BLaER1 treated with 17β-estradiol and CSF1 and Interleukin-3, amounts not matched to agents 10 nM and 100 nM (cell line): Measurements from ENCODE around the gene SPATS2.
"Not testable (repeated sequence)": the region's sequence is repeated elsewhere in the genome, so short reads cannot be mapped to it uniquely, and the experiment has no call there.

Experiments used
- H3K27ac ChIP-seq, 11 experiments: shearing (Covaris generic); formaldehyde crosslinking; 2 replicates each; pipeline ENCODE4 v1.8.1; 2022
- H3K27me3 ChIP-seq, 11 experiments: shearing (Covaris generic); formaldehyde crosslinking; 2 replicates each; pipeline ENCODE4 v1.8.1; 2022
- H3K36me3 ChIP-seq, 11 experiments: shearing (Covaris generic); formaldehyde crosslinking; 2 replicates each; pipeline ENCODE4 v1.8.1; 2022
- H3K4me1 ChIP-seq, 10 experiments: shearing (Covaris generic); formaldehyde crosslinking; 2 replicates each; pipeline ENCODE4 v1.8.1; 2022
- H3K4me2 ChIP-seq, 11 experiments: shearing (Covaris generic); formaldehyde crosslinking; 2 replicates each; pipeline ENCODE4 v1.8.1; 2022
- H3K4me3 ChIP-seq, 10 experiments: shearing (Covaris generic); formaldehyde crosslinking; 2 replicates each; pipeline ENCODE4 v1.8.1; 2022
- H3K9ac ChIP-seq, 11 experiments: shearing (Covaris generic); formaldehyde crosslinking; 2 replicates each; pipeline ENCODE4 v1.8.1; 2022
- H3K9me3 ChIP-seq, 11 experiments: shearing (Covaris generic); formaldehyde crosslinking; replicated peaks in 1 of 11; 2 replicates each; pipeline ENCODE4 v1.8.1; 2022
- H4K20me1 ChIP-seq, 11 experiments: shearing (Covaris generic); formaldehyde crosslinking; 2 replicates each; pipeline ENCODE4 v1.8.1; 2022
- Cebpa-rat ChIP-seq, 11 experiments: shearing (Covaris generic); IDR thresholded peaks; 2 replicates each; pipeline ENCODE4 v1.8.1; 2022

Gene SPATS2

GRCh38 chr12:49367381-49368239, at the start of gene SPATS2:
SPATS2 (plus strand) TSS chr12:49367462; CDS start chr12:49461013, 93,551 bp downstream.
- Histone ChIP-seq H3K27me3 (no peaks in the 10 kb centered on the region), H3K4me2 (peak within 1 kb of the TSS; percentile 82 to 97 (median 89)), H3K9ac (peak within 1 kb of the TSS; percentile 94 to 99 (median 98)), H3K4me1 (peaks cover 34 to 50% (median 45%) of the 10 kb centered on the region in 10 experiments), H3K4me3 (peak within 1 kb of the TSS; percentile 74 to 94 (median 86)), H4K20me1 (peaks cover 0 to 38% (median 15%) of the 10 kb centered on the region in 11 experiments; a peak in 13 of 22 replicates), H3K27ac (peak within 1 kb of the TSS; percentile 88 to 99 (median 98)), H3K36me3 (peaks cover 0 to 20% (median 13%) of the 10 kb centered on the region in 11 experiments; a peak in 15 of 22 replicates), H3K9me3 (no peaks in the 10 kb centered on the region)
- TF ChIP-seq Cebpa-rat (IDR thresholded peaks at IDR 0.05), result no peak

GRCh38 chr12:49320411-49321103, 46.7 kb upstream of the SPATS2 start:
- not testable (repeated sequence) for H3K27ac ChIP-seq, H3K4me3 ChIP-seq, H3K27me3 ChIP-seq, H3K4me2 ChIP-seq, H3K9ac ChIP-seq, H3K9me3 ChIP-seq, H4K20me1 ChIP-seq
- peaks cover 0 to 17% (median 9%) of the 10 kb centered on the region in 11 experiments; a peak in 16 of 22 replicates for H3K36me3 ChIP-seq
- H3K4me1 ChIP-seq, result peaks cover 17 to 26% (median 22%) of the 10 kb centered on the region in 10 experiments

GRCh38 chr12:49322367-49322707, 44.9 kb upstream of the SPATS2 start:
- no peak for TF ChIP-seq Cebpa-rat (IDR thresholded peaks at IDR 0.05)
- peak overlapping the region; percentile 39 to 89 (median 75); a peak in 20 of 22 replicates for H3K27ac ChIP-seq
- no peaks in the 10 kb centered on the region for H3K9me3 ChIP-seq
- peak overlapping the region; percentile 62 to 85 (median 76) for H3K4me3 ChIP-seq
- H4K20me1 ChIP-seq, result peaks cover 0 to 10% (median 0%) of the 10 kb centered on the region in 11 experiments; a peak in 3 of 22 replicates
- peak overlapping the region; percentile 79 to 92 (median 86) for H3K9ac ChIP-seq
- peak overlapping the region; percentile 57 to 92 (median 76) for H3K4me2 ChIP-seq
- peaks cover 17 to 27% (median 22%) of the 10 kb centered on the region in 10 experiments for H3K4me1 ChIP-seq
- peaks cover 0 to 35% (median 26%) of the 10 kb centered on the region in 11 experiments; a peak in 18 of 22 replicates for H3K36me3 ChIP-seq
- H3K27me3 ChIP-seq, result no peaks in the 10 kb centered on the region

GRCh38 chr12:49322708-49323523, 44.3 kb upstream of the SPATS2 start, which contains the start of gene TROAP:
TROAP (plus strand) TSS chr12:49323255; CDS start chr12:49323609, 354 bp downstream.
- H3K9ac ChIP-seq, result peak within 1 kb of the TSS; percentile 79 to 92 (median 86)
- H3K4me2 ChIP-seq, result peak within 1 kb of the TSS; percentile 90 to 99 (median 96)
- H3K27ac ChIP-seq, result peak within 1 kb of the TSS; percentile 39 to 91 (median 81); a peak in 20 of 22 replicates
- H3K4me3 ChIP-seq, result peak within 1 kb of the TSS; percentile 62 to 85 (median 76)
- H4K20me1 ChIP-seq, result peaks cover 0 to 10% (median 0%) of the 10 kb centered on the region in 11 experiments; a peak in 3 of 22 replicates
- no peak for TF ChIP-seq Cebpa-rat (IDR thresholded peaks at IDR 0.05)
- peaks cover 0 to 41% (median 32%) of the 10 kb centered on the region in 11 experiments; a peak in 19 of 22 replicates for H3K36me3 ChIP-seq
- no peaks in the 10 kb centered on the region for H3K27me3 ChIP-seq
- peaks cover 17 to 27% (median 22%) of the 10 kb centered on the region in 10 experiments for H3K4me1 ChIP-seq
- H3K9me3 ChIP-seq, result no peaks in the 10 kb centered on the region

- TF ChIP-seq Cebpa-rat (IDR thresholded peaks at IDR 0.05), result no peak
- Histone ChIP-seq H3K9me3 (no peaks in the 10 kb centered on the region), H3K4me1 (peaks cover 17 to 27% (median 22%) of the 10 kb centered on the region in 10 experiments), H3K4me2 (peak overlapping the region; percentile 90 to 99 (median 96)), H3K27me3 (no peaks in the 10 kb centered on the region), H3K4me3 (peak overlapping the region; percentile 62 to 85 (median 76)), H3K9ac (peak overlapping the region; percentile 69 to 92 (median 86)), H3K36me3 (peaks cover 0 to 48% (median 39%) of the 10 kb centered on the region in 11 experiments; a peak in 19 of 22 replicates), H3K27ac (peak overlapping the region in 10 of 11 experiments; percentile 32 to 91 (median 82); a peak in 18 of 22 replicates), H4K20me1 (peaks cover 0 to 11% (median 0%) of the 10 kb centered on the region in 11 experiments; a peak in 3 of 22 replicates)
These were observed 43.7 kb upstream of the SPATS2 start for GRCh38 chr12:49323524-49324097.

- H3K36me3 ChIP-seq, result peaks cover 5 to 67% (median 59%) of the 10 kb centered on the region in 11 experiments; a peak in 19 of 22 replicates
- H3K4me2 ChIP-seq, result no peak overlapping the region
These were observed 41.7 kb upstream of the SPATS2 start for GRCh38 chr12:49325606-49326005.

GRCh38 chr12:49327368-49327767, 39.9 kb upstream of the SPATS2 start:
- no peak overlapping the region for H3K4me2 ChIP-seq
- H3K4me3 ChIP-seq, result no peak overlapping the region
- peaks cover 5 to 80% (median 71%) of the 10 kb centered on the region in 11 experiments; a peak in 19 of 22 replicates for H3K36me3 ChIP-seq
- peaks cover 18 to 29% (median 25%) of the 10 kb centered on the region in 11 experiments for H3K27me3 ChIP-seq
- no peak for TF ChIP-seq Cebpa-rat (IDR thresholded peaks at IDR 0.05)
- peaks cover 13 to 19% (median 16%) of the 10 kb centered on the region in 10 experiments for H3K4me1 ChIP-seq
- peak overlapping the region in 3 of 11 experiments; percentile 1 to 37 (median 22); a peak in 1 of 22 replicates for H3K9ac ChIP-seq
- H3K27ac ChIP-seq, result no peak overlapping the region
- H4K20me1 ChIP-seq, result peaks cover 0 to 48% (median 27%) of the 10 kb centered on the region in 11 experiments; a peak in 16 of 22 replicates
- no peaks in the 10 kb centered on the region for H3K9me3 ChIP-seq

More at GRCh38 chr12:49325606-49326005, 41.7 kb upstream of the SPATS2 start:
- Histone ChIP-seq H3K27ac (0 out of 22 replicates have a peak overlapping the region, but pooled peaks of 1 of the 11 experiments have one; percentile 17), H3K9me3 (no peaks in the 10 kb centered on the region), H3K9ac (peak overlapping the region in 7 of 11 experiments; percentile 1 to 31 (median 19); a peak in 4 of 22 replicates), H4K20me1 (peaks cover 0 to 30% (median 10%) of the 10 kb centered on the region in 11 experiments; a peak in 12 of 22 replicates), H3K27me3 (peaks cover under 1 to 11% (median 7%) of the 10 kb centered on the region in 11 experiments; a peak in 17 of 22 replicates), H3K4me3 (no peak overlapping the region), H3K4me1 (peaks cover 17 to 27% (median 22%) of the 10 kb centered on the region in 10 experiments)
- no peak for TF ChIP-seq Cebpa-rat (IDR thresholded peaks at IDR 0.05)
